Measurements from ENCODE around the gene MXRA5. TPM values are rescaled to one million over a fixed set of nuclear protein-coding genes. Genes with fewer than 3 reads are reported as not detected.

Gene MXRA5
- not detected in 5 replicates for total RNA-seq (2022; extraction: Qiagen RNA extraction; ENCODE audit: low read depth)

GRCh38 chrX:3346501-3347259 lies at the start of gene MXRA5:
TSS of gene MXRA5 (minus strand) at chrX:3346652. CDS start at chrX:3343833, 2,819 bp downstream.

Measured in A549 treated with GW870086 at 1 μM for 4 hours (cell line).